PC-9 (cell line): Measurements from ENCODE around the gene TSPAN18. TPM values are rescaled to one million over a fixed set of nuclear protein-coding genes. Genes with fewer than 3 reads are reported as not detected.
A peak's percentile ranks its signal among the peaks of the same experiment; 100 is the strongest.

Experiments
- BruUV-seq: library from RNA; stranded (reverse); fragments of 400-500 nt; replicated peaks from 2 replicates; lab custom pipeline; 2021; lab: Mats Ljungman, UMichigan
- CTCF ChIA-PET: fragments of 300-600 bp; sonication (Branson Sonifier 250); formaldehyde crosslinking; loops from one replicate; lab custom pipeline; 2022; ENCODE audit warnings: antibody characterized with exemption; lab: Charles Lee
- POLR2A ChIA-PET: fragments of 300-600 bp; sonication (Branson Sonifier 250); formaldehyde crosslinking; loops from one replicate; lab custom pipeline; 2022; ENCODE audit warnings: antibody characterized with exemption; ENCODE audit not compliant: unreplicated experiment; lab: Charles Lee
- DNase-seq, 2 experiments: peaks; one replicate each; pipeline versions ENCODE4 v3.0.0 to v3.0.0-alpha.2; 2015 to 2022; ENCODE audit warnings: mixed read lengths in 1 of 2
- H2AFZ ChIP-seq: fragments of 200-600 bp; sonication (generic); 2 replicates; pipeline ENCODE4 v1.8.1; 2017; ENCODE audit warnings: antibody characterized with exemption
- H3F3A ChIP-seq: fragments of 200-600 bp; sonication (generic); 2 replicates; pipeline ENCODE4 v1.8.1; 2017; ENCODE audit warnings: antibody characterized with exemption, mild to moderate bottlenecking, low read depth; ENCODE audit not compliant: insufficient read depth
- H3K27ac ChIP-seq: fragments of 200-600 bp; sonication (generic); 2 replicates; pipeline ENCODE4 v1.6.1; 2016; ENCODE audit warnings: mixed run types
- H3K27me3 ChIP-seq: fragments of 200-600 bp; sonication (generic); 2 replicates; pipeline ENCODE4 v1.6.1; 2016; ENCODE audit warnings: low read depth, mixed run types; ENCODE audit not compliant: insufficient read depth
- H3K36me3 ChIP-seq: fragments of 200-600 bp; sonication (generic); 2 replicates; pipeline ENCODE4 v1.6.1; 2016; ENCODE audit warnings: low read depth, mixed run types
- H3K4me1 ChIP-seq: fragments of 200-600 bp; sonication (generic); replicated peaks from 2 replicates; pipeline ENCODE4 v1.6.1; 2016; ENCODE audit warnings: mixed run types; ENCODE audit not compliant: insufficient read depth
- H3K4me2 ChIP-seq: fragments of 200-600 bp; sonication (generic); 2 replicates; pipeline ENCODE4 v1.6.1; 2017; ENCODE audit warnings: mixed run types
- H3K4me3 ChIP-seq: fragments of 200-600 bp; sonication (generic); 2 replicates; pipeline ENCODE4 v1.6.1; 2016; ENCODE audit warnings: mixed run types
- H3K79me2 ChIP-seq: fragments of 200-600 bp; sonication (generic); 2 replicates; pipeline ENCODE4 v1.6.1; 2017; ENCODE audit warnings: low read depth, mixed run types
- H3K9me2 ChIP-seq: fragments of 200-600 bp; sonication (generic); 2 replicates; pipeline ENCODE4 v1.8.1; 2017; ENCODE audit warnings: mild to moderate bottlenecking; ENCODE audit not compliant: insufficient read depth
- H3K9me3 ChIP-seq: fragments of 200-600 bp; sonication (generic); 2 replicates; pipeline ENCODE4 v1.8.1; 2016; ENCODE audit warnings: low read depth; ENCODE audit not compliant: insufficient read depth
- H4K20me1 ChIP-seq: fragments of 200-600 bp; sonication (generic); 2 replicates; pipeline ENCODE4 v1.8.1; 2017; ENCODE audit not compliant: insufficient read depth
- EZH2 ChIP-seq: fragments of 200-600 bp; sonication (generic); IDR thresholded peaks from 2 replicates; pipeline ENCODE4 v1.8.0; 2017; ENCODE audit warnings: antibody characterized with exemption, low read depth
- intact Hi-C: fragments of 100-400 bp; cut with micrococcal nuclease; formaldehyde crosslinking; loops from one replicate; pipeline ENCODE4 v1.10.0; 2022; ENCODE audit not compliant: unreplicated experiment
- total RNA-seq: library from RNA; stranded (reverse); gene quantifications from 2 replicates; pipeline ENCODE4 v1.2.3, GENCODE V29; 2021
- TF ChIP-seq, protein P1 (sequence below): fragments of 200-600 bp; sonication (generic); conservative IDR thresholded peaks from 2 replicates; pipeline ENCODE4 v1.6.1; 2017; ENCODE audit warnings: mixed run types, antibody characterized with exemption, mild to moderate bottlenecking, moderate library complexity

Gene TSPAN18
- total RNA-seq, 1 experiment from 2014 or later, result not detected

DNA sequence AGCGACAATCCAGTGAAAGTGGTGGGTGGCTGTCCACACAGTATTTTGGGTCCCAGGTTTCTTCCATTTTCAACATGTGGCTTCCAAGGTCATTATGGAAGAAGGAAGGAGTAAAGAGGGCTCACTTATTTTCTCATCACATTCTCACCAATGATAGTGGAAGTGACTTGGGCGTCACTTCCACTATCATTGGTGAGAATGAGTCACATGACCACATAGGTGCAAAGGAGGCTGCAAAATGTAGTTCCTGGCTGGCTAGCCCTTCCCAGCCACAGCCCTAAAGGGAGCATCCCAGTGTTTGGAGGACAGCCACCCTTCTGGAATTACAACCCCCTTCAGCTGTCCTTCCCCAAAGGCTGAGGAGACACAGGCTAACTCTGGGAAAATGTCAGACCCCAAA, 95.6 kb downstream of the TSPAN18 start:
- intact Hi-C loops, result no loop called here
- TF ChIP-seq, protein P1, sequence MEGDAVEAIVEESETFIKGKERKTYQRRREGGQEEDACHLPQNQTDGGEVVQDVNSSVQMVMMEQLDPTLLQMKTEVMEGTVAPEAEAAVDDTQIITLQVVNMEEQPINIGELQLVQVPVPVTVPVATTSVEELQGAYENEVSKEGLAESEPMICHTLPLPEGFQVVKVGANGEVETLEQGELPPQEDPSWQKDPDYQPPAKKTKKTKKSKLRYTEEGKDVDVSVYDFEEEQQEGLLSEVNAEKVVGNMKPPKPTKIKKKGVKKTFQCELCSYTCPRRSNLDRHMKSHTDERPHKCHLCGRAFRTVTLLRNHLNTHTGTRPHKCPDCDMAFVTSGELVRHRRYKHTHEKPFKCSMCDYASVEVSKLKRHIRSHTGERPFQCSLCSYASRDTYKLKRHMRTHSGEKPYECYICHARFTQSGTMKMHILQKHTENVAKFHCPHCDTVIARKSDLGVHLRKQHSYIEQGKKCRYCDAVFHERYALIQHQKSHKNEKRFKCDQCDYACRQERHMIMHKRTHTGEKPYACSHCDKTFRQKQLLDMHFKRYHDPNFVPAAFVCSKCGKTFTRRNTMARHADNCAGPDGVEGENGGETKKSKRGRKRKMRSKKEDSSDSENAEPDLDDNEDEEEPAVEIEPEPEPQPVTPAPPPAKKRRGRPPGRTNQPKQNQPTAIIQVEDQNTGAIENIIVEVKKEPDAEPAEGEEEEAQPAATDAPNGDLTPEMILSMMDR, result no peak
- TF ChIP-seq EZH2, result no peak
- H3F3A ChIP-seq, result no peaks in the 10 kb centered on the region
- H4K20me1 ChIP-seq, result no peaks in the 10 kb centered on the region
- H3K4me1 ChIP-seq, result no peaks in the 10 kb centered on the region
- ChIA-PET POLR2A (no interaction called here), CTCF (no interaction called here)
- no peak overlapping the region for H3K4me3 ChIP-seq
- DNase-seq, result no peak
- H3K27ac ChIP-seq, result no peak overlapping the region
- H3K9me3 ChIP-seq, result no peaks in the 10 kb centered on the region; the same call in 1 of the 2 replicates
- H3K27me3 ChIP-seq, result peaks cover 75% of the 10 kb centered on the region
- no peak overlapping the region for H2AFZ ChIP-seq
- no peaks in the 10 kb centered on the region for H3K79me2 ChIP-seq
- no TSS peak for BruUV-seq
- H3K36me3 ChIP-seq, result no peaks in the 10 kb centered on the region
- no peaks in the 10 kb centered on the region for H3K9me2 ChIP-seq
- no peak overlapping the region for H3K4me2 ChIP-seq

DNA sequence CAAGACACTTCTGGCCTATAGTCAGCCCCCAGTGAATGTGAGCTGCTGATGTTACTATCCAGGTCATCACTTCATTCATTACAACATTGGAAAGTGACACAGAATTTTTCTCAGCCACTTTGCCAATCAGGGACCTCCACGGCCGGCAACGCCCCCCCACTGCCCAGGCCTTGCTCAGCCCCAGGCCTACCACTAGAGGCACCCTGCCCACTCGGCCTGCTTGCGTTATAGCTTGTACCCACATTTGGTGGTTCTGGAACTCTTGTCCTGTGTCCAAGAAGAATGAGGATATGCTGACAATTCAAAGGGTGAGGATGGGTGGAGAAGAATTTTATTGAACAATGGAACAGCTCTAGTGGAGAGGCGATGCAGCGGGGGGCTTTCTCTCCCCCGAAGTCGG, 96.2 kb downstream of the TSPAN18 start:
- no peaks in the 10 kb centered on the region for H3K4me1 ChIP-seq
- H3K27me3 ChIP-seq, result peaks cover 74% of the 10 kb centered on the region
- no peak overlapping the region for H3K4me3 ChIP-seq
- H3K4me2 ChIP-seq, result no peak overlapping the region
- CTCF ChIA-PET, result interaction anchor here (0.6 kb wide), 1 partner anchor 126 kb away, joined by 3 read pairs; no protein-coding TSS in a partner anchor
- no peaks in the 10 kb centered on the region for H3F3A ChIP-seq
- DNase-seq, result no peak
- H3K27ac ChIP-seq, result no peak overlapping the region
- no peaks in the 10 kb centered on the region for H3K9me2 ChIP-seq
- no peaks in the 10 kb centered on the region for H4K20me1 ChIP-seq
- H3K79me2 ChIP-seq, result no peaks in the 10 kb centered on the region
- TF ChIP-seq, protein P1, result peak; percentile 58
- TF ChIP-seq EZH2, result no peak
- H2AFZ ChIP-seq, result no peak overlapping the region
- no peaks in the 10 kb centered on the region for H3K36me3 ChIP-seq
- BruUV-seq, result no TSS peak
- no peaks in the 10 kb centered on the region; the same call in 1 of the 2 replicates for H3K9me3 ChIP-seq
- intact Hi-C loops, result no loop called here
- POLR2A ChIA-PET, result no interaction called here

DNA sequence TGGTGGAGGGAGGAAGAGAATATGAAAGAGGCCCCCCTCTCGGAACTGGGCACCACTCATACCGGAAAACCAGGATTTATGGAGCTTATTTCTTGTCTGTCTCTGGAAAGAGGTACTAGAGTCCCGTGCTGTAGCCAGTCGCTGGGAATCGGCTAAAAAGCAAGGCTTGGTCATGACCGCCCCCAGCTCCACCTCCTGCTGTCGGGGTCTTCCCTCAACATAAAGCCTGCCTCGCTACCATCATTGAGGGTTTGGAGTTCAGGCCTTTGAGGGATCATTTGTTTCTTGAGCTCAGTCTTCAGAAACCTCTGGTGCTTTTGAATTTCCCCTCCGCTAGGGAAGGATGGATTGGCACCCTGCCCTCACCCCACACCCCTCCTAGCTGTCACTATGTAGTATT, 97.1 kb downstream of the TSPAN18 start:
- intact Hi-C loops, result no loop called here
- Histone ChIP-seq H3K79me2 (no peaks in the 10 kb centered on the region), H3F3A (no peaks in the 10 kb centered on the region), H3K36me3 (no peaks in the 10 kb centered on the region), H3K4me2 (no peak overlapping the region), H4K20me1 (no peaks in the 10 kb centered on the region), H3K4me3 (no peak overlapping the region), H3K27me3 (peaks cover 77% of the 10 kb centered on the region), H3K9me2 (no peaks in the 10 kb centered on the region), H2AFZ (no peak overlapping the region), H3K9me3 (no peaks in the 10 kb centered on the region; the same call in 1 of the 2 replicates), H3K27ac (no peak overlapping the region), H3K4me1 (no peaks in the 10 kb centered on the region)
- TF ChIP-seq, protein P1, result no peak
- TF ChIP-seq EZH2, result no peak
- CTCF ChIA-PET, result no interaction called here
- POLR2A ChIA-PET, result no interaction called here
- no TSS peak for BruUV-seq
- no peak for DNase-seq
